K562 treated with DMSO at 1 percent for 4 hours (cell line): ENCODE data around the gene CGB1. TPM values are rescaled to one million over a fixed set of nuclear protein-coding genes. Genes with fewer than 3 reads are reported as not detected.

ENCODE experiments used
- total RNA-seq: library from RNA; unstranded; fragments of 300-600 nt; gene quantifications from 2 replicates; pipeline ENCODE4 v1.2.3, GENCODE V29; 2022; ENCODE audit not compliant: insufficient read depth

CGB1 gene
- total RNA-seq = not detected in 2 replicates

GRCh38 chr19:49036815-49037214 is at the start of gene CGB1:
TSS of gene CGB1 (minus strand) at chr19:49036895. CDS start at chr19:49036711, 184 bp downstream.

GRCh38 chr19:49085020-49085867 is 48.5 kb upstream of the CGB1 start, which contains the start of gene SNRNP70:
TSS of gene SNRNP70 (plus strand) at chr19:49085451. CDS start at chr19:49086415, 964 bp downstream.

GRCh38 chr19:49064768-49065611 is 28.3 kb upstream of the CGB1 start, which contains the start of gene NTF4:
TSS of gene NTF4 (minus strand) at chr19:49064818. CDS start at chr19:49061997, 2,821 bp downstream.

GRCh38 chr19:49057636-49058234 is 21.0 kb upstream of the CGB1 start, which contains the start of gene CGB7:
TSS of gene CGB7 (minus strand) at chr19:49057749. CDS start at chr19:49055375, 2,374 bp downstream.

GRCh38 chr19:49049011-49049410 is 12.3 kb upstream of the CGB1 start, which contains the start of gene CGB8:
TSS of gene CGB8 (minus strand) at chr19:49049111. CDS start at chr19:49048739, 372 bp downstream.

GRCh38 chr19:49043548-49043947 is 6.9 kb upstream of the CGB1 start, which contains the start of gene CGB5:
TSS of gene CGB5 (plus strand) at chr19:49043848. CDS start at chr19:49044210, 362 bp downstream.

GRCh38 chr19:49031642-49032301 is 4.9 kb downstream of the CGB1 start, which contains the start of gene CGB2:
TSS of gene CGB2 (plus strand) at chr19:49031890. CDS start at chr19:49032096, 206 bp downstream.

GRCh38 chr19:49024233-49024632 is 12.5 kb downstream of the CGB1 start, which contains the start of gene CGB3:
TSS of gene CGB3 (minus strand) at chr19:49024333. CDS start at chr19:49023971, 362 bp downstream.

GRCh38 chr19:49017041-49017665 is 19.5 kb downstream of the CGB1 start, which contains the start of gene LHB:
TSS of gene LHB (minus strand) at chr19:49017091. CDS start at chr19:49017081, 10 bp downstream.

GRCh38 chr19:48993175-48994034 is 43.3 kb downstream of the CGB1 start, which contains the start of the genes GYS1 and RUVBL2:
TSS of gene GYS1 (minus strand) at chr19:48993309. CDS start at chr19:48993112, 197 bp downstream.
TSS of gene RUVBL2 (plus strand) at chr19:48993887. CDS start at chr19:48993912, 25 bp downstream.

Other genes with a start within 250 kb of the CGB1 start
- gene BCAT2, start 225.9 kb downstream of the CGB1 start, total RNA-seq = 68.9 and 69.1 TPM in 2 replicates
- gene HSD17B14, start 200.4 kb downstream of the CGB1 start, total RNA-seq = not detected in 2 replicates
- gene PLEKHA4, start 168.3 kb downstream of the CGB1 start, total RNA-seq = 17.1 and 25.9 TPM in 2 replicates
- 85.0 and 106 TPM in 2 replicates for gene PPP1R15A, start 164.5 kb downstream of the CGB1 start, total RNA-seq
- not detected in 2 replicates for gene TULP2, start 138.2 kb downstream of the CGB1 start, total RNA-seq
- 279 and 316 TPM in 2 replicates for gene NUCB1, start 136.6 kb downstream of the CGB1 start, total RNA-seq
- gene DHDH, start 103.2 kb downstream of the CGB1 start, total RNA-seq = 2.6 and 6.7 TPM in 2 replicates
- 90.6 and 152 TPM in 2 replicates for gene BAX, start 82.0 kb downstream of the CGB1 start, total RNA-seq
- 5,415 and 5,880 TPM in 2 replicates for gene FTL, start 71.6 kb downstream of the CGB1 start, total RNA-seq
- gene GYS1, start 43.6 kb downstream of the CGB1 start, total RNA-seq = 18.0 and 22.2 TPM in 2 replicates
- 219 and 288 TPM in 2 replicates for gene RUVBL2, start 43.0 kb downstream of the CGB1 start, total RNA-seq
- gene LHB, start 19.8 kb downstream of the CGB1 start, total RNA-seq = not detected in 2 replicates
- gene CGB3, start 12.6 kb downstream of the CGB1 start, total RNA-seq = not detected in 2 replicates
- not detected in 2 replicates for gene CGB2, start 5.0 kb downstream of the CGB1 start, total RNA-seq
- gene CGB5, start 7.0 kb upstream of the CGB1 start, total RNA-seq = not detected in 2 replicates
- gene CGB8, start 12.2 kb upstream of the CGB1 start, total RNA-seq = not detected in 2 replicates
- not detected in 2 replicates for gene CGB7, start 20.9 kb upstream of the CGB1 start, total RNA-seq
- gene NTF4, start 27.9 kb upstream of the CGB1 start, total RNA-seq = not detected in 2 replicates
- not detected in 2 replicates for gene KCNA7, start 35.8 kb upstream of the CGB1 start, total RNA-seq
- gene SNRNP70, start 48.6 kb upstream of the CGB1 start, total RNA-seq = 143 and 183 TPM in 2 replicates
- gene LIN7B, start 77.5 kb upstream of the CGB1 start, total RNA-seq = 8.9 and 15.5 TPM in 2 replicates
- gene C19orf73, start 82.2 kb upstream of the CGB1 start, total RNA-seq = not detected in 2 replicates
- 17.3 and 23.0 TPM in 2 replicates for gene PPFIA3, start 82.6 kb upstream of the CGB1 start, total RNA-seq
- gene HRC, start 118.5 kb upstream of the CGB1 start, total RNA-seq = 5.1 and 5.8 TPM in 2 replicates
- gene TRPM4, start 120.9 kb upstream of the CGB1 start, total RNA-seq = 12.7 and 14.0 TPM in 2 replicates